Choroid plexus epithelial cell (primary cell): Measurements from ENCODE around the gene TMEM213.

Experiments
- DNase-seq: peaks from one replicate; pipeline ENCODE4 v3.0.0-alpha.2; 2010; ENCODE audit warnings: low read depth
- H3K4me3 ChIP-seq: 2 replicates; pipeline ENCODE4 v1.5.1; 2011; ENCODE audit warnings: low read depth, mild to moderate bottlenecking, control low read depth, low read length, moderate library complexity
- TF ChIP-seq, protein P1 (sequence below): conservative IDR thresholded peaks from 2 replicates; pipeline ENCODE4 v1.5.1; 2011; ENCODE audit warnings: low read depth, mild to moderate bottlenecking, control low read depth, inconsistent platforms, low read length, moderate library complexity

Gene TMEM213

DNA sequence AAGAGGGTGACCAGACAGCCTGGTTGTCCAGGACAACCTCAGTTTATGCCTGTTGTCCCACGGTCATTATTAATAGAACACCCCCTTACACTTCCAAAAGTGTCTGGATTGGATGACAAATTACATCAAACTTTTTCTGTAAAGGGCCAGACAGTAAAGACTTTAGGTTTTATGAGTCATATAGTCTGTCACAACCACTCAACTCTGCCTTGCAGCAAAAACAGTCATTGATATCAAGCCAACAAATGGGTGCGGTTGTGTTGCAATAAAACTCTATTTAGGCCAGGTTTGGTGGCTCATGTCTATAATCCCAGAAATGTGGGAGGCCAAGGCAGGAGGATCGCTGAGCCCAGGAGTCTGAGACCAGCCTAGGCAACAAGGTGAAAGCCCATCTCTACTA, 66.9 kb downstream of the TMEM213 start:
- TF ChIP-seq, protein P1, sequence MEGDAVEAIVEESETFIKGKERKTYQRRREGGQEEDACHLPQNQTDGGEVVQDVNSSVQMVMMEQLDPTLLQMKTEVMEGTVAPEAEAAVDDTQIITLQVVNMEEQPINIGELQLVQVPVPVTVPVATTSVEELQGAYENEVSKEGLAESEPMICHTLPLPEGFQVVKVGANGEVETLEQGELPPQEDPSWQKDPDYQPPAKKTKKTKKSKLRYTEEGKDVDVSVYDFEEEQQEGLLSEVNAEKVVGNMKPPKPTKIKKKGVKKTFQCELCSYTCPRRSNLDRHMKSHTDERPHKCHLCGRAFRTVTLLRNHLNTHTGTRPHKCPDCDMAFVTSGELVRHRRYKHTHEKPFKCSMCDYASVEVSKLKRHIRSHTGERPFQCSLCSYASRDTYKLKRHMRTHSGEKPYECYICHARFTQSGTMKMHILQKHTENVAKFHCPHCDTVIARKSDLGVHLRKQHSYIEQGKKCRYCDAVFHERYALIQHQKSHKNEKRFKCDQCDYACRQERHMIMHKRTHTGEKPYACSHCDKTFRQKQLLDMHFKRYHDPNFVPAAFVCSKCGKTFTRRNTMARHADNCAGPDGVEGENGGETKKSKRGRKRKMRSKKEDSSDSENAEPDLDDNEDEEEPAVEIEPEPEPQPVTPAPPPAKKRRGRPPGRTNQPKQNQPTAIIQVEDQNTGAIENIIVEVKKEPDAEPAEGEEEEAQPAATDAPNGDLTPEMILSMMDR: no peak
- H3K4me3 ChIP-seq: no peak overlapping the region
- peak; percentile 84 for DNase-seq

DNA sequence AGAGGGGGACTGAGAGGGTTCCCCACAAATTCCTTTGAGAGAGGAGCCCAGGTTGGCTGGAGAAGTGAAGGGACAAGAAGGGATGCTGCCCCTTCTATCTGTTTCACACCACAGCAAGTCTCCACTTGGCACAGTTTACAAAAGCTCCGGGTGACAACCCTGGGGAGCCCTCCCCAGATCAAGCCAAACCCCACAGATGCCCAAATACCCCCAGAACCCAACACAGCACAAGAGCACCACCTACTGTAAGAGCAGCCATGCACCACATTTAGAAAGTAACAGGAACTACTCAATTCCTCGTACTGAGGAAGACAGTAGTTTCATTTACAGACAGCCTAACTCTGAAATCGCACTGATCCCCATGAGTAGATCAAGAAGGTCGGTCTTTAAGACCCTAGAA, 68.0 kb downstream of the TMEM213 start:
- no peak overlapping the region for H3K4me3 ChIP-seq
- DNase-seq: peak; percentile 46
- TF ChIP-seq, protein P1: peak; percentile 70

DNA sequence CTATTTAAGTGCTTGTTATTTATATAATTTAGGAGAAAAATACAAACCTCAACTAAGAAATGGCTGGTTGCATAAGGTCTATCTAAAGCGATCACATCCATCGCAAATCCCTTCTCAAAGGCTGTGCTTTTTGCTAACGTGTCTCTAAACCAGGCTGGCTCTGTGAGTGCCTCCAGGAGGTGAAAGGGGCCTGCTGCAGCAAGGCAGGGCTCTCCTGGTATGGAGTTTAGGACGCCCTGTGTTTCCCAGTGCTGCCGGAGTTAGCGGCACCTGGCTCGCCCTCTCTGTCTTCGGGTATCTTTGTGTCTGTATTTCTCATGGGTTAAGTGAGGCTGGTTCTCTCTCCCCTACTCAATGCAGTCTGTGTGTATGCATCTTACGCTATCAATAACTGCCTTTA, 68.6 kb downstream of the TMEM213 start:
- TF ChIP-seq, protein P1: no peak
- H3K4me3 ChIP-seq: no peak overlapping the region

DNA sequence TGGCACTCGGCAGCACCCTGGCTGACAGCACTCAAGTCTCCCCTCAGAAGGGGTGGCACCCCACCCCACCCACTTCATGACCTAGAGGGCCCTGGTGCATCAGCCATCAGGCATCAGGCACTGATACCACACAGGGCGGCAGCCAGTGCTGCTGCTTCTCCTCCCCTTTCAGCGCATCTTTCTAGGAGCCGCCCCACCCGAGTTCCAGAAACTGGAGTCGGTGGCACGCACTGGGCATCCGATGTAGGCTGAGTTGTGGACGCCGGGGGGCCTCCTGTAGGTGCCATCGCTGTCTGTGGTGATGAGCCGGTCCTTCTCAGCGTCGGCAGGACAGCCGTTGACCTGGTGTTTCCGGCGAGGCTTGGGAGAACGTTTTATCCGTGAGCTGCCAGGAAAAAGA, 70.0 kb downstream of the TMEM213 start:
- no peak overlapping the region for H3K4me3 ChIP-seq
- no peak for DNase-seq
- TF ChIP-seq, protein P1: no peak

More for the DNA sequence above, 68.6 kb downstream of the TMEM213 start:
- DNase-seq: no peak

DNA sequence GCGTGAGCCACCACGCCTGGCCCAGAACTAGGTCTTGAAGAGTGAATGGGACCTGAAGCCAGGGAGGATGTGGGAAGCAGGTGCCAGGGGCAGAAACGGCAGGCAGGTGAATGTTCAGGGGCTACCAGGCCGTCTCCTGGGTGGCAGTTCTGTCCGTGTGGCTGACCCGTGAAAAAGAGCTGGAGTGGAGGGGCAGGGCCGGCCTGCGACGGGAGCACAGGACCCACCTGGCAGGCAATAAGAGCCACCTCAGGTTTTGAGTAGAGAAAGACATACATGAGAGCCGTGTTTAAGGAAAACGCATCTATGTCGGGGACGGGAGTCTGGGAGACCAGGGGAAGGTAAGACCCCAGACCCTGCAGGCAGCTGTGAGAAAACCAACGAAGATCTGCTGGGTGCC, 70.9 kb downstream of the TMEM213 start:
- no peak overlapping the region for H3K4me3 ChIP-seq
- TF ChIP-seq, protein P1: no peak
- no peak for DNase-seq

DNA sequence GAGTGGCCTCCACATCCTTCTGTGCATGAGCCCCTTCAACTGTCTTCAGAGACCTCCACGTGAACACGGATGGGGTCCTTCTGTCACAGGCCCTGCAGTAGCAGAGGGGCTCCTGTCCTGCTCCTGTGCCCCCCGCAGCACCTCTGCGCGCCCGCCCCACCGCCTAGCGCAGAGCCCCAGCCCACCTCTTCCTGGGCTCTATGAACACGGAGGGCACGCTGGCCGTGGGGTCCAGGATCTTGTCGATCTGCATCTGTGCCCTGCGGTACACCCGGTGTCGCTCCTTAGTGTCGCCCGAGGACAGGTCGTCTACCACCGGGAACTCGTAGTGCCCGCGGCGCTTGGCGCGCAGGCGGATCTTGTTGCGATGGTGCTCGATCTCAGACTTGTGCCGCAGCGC, 71.6 kb downstream of the TMEM213 start:
- TF ChIP-seq, protein P1: no peak
- no peak for DNase-seq
- H3K4me3 ChIP-seq: no peak overlapping the region

DNA sequence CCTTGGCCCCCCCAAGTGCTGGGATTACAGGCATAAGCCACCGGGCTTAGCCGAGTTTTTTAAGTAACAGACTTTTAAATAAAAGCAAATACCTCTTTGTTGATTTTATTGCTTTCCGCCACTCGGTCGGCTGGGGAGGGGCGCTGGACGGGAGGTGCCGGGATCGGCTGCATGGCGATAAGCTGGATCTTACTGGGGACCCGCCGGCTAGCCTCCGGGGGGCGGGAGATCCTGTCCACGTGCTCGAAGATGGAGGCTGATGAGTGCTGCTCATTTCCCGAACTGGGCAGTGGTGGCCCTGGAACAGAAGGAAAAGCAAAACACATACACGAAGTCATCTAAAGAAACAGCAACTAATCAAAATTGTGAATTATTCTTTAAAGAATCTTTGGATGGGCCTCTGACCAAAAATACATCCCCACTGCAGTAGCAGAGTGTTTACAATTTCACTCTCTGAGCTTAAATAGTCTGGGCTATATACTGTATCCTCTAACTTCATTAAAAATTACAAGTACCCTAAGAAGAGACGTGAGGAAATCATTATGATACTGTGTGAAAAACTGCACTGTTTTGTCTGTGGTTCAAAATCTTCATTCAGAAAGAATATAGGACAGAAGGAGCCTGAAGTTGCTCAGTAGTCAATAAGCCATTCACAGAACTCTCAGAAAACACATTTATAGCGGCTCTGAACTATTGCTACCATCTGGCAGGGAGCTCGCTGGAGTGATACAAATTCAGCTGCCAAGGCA, 73.4 kb downstream of the TMEM213 start:
- no peak for DNase-seq
- H3K4me3 ChIP-seq: no peak overlapping the region
- TF ChIP-seq, protein P1: no peak
